Fibroblast of upper back skin (primary cell): ENCODE measurements around the gene MMP11.

ENCODE experiments used
- DNase-seq: peaks from one replicate; pipeline ENCODE4 v3.0.0-alpha.2; 2013

MMP11 gene

GRCh38 chr22:23762842-23763578, 9.6 kb upstream of the MMP11 start, which contains the start of gene C22orf15:
C22orf15 (plus strand) TSS chr22:23762990; CDS start chr22:23763307, 317 bp downstream.
- peak; percentile 68 for DNase-seq

DNA sequence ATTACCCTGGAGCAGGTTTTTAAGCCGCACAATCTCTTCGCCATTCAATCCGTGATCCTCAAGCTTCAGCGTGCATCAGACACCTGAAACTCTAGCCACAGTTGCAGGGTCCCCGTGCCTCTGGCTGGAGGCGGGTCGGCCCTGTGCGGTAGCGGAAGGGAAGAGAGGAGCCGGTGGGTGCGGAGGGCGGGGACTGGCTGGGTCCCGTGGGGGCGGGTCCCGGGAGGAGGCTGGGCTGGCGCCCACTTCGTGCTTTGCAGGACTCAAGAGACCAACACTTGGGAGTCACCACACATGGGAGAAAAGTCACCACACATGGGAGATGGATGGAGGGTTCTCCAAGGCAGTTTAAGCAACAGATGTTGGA, 9.1 kb upstream of the MMP11 start:
- no peak for DNase-seq

DNA sequence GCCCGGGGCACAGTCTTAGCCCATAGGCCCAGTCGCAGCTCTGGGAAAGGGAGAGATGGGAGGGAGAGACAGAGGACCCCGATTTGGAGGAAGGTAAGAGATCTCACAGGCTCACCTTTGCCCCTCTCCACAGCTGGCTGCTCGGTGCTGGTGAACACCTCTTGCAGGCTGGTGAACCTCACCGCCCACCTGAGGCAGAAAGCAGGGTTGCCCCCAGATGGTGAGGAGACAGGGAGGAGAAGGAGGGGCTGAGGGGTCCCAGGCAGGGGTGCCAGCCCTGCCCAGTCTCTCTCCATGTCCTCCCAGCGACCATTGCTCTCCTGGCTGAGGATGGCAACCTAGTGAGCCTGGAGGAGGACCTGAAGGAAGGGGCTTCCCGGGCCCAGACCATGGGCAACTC, 8.7 kb upstream of the MMP11 start:
- no peak for DNase-seq

DNA sequence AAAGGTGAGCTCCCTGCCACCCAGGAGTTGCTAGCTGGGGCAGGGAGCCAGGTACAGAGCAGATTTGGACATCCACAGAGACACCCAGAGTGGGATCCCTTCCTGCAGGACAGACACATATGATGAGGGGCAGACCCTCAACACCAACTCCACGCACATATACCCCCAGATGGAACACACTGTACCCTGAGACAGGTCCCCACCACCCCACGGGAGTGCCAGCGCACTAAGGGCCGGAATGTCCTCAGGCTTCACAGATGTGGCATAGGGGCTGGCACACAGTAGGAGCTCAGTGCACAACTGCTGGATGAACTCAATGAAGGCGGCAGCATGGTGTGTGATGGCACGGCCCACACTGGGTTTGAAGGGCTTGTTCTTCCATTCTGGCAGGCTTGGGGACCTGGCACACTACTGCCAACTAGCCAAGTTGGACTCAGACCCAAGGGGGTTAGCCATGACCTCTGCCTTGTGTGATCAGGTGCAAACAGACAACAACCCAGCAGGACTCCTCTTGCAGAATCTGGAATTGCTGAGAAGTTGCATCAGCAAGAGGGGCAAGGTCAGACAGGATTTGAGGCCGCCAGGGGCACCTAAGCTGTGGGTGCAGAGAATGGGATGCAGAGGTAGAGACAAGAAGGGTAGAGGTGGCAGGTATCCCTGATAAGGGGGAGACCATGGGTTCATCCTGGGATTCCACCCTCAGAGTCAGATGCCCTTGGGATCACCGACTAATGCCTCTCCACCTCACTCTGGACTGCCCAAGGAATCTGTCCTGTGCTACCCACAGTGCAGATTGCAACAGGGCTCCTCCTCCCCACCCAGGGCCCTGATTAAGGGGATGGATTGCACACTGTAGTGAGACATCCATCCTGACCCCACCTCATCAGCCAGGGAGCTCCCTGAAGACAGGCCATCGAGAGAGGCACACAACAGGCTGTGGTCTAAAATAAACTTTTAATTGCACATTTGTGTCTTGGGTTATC, 7.5 kb upstream of the MMP11 start:
- no peak for DNase-seq

- no peak for DNase-seq
Observed at GRCh38 chr22:23767303-23767672, 5.4 kb upstream of the MMP11 start.

GRCh38 chr22:23767673-23768548, 4.7 kb upstream of the MMP11 start, which contains the start of gene CHCHD10:
CHCHD10 (minus strand) TSS chr22:23767972; CDS start chr22:23767874, 98 bp downstream.
- DNase-seq = peak; percentile 69

DNA sequence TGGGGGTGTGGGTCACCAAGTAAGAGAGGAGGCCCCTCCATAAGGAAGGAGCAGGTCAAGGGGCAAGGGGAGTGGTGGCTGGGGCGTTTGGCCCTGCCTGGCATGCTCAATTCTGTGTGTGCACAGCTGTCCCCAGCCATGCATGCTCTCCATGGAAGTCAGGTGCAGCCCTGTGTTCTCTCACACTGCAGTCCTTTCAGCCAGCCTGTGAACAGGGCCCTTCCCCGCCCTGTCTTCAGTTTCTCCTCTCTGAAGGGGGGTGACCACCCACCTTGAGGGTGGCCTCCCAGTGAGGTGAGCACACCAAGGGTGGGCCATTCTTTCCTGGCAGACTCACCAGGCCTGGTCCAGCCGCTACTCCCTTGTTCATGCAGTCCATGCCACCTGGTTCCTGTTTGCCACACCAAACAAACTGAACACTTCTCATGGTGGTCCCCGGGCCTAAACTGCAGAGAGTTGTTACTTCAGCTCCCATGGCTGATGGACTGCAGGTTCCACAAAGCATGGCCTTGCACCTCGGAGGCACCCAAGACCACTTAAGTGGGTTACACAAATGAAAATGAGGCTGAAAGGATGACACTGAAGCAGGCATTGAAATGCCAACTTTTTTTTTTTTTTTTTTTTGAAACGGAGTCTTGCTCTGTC, 3.2 kb upstream of the MMP11 start:
- no peak for DNase-seq

GRCh38 chr22:23772315-23772648, 367 bp upstream of the MMP11 start:
- no peak for DNase-seq

- no peak for DNase-seq
Observed at GRCh38 chr22:23773483-23774113, 949 bp downstream of the MMP11 start.

- DNase-seq = no peak
Observed at GRCh38 chr22:23774114-23774921, 1.7 kb downstream of the MMP11 start.

GRCh38 chr22:23774922-23775436, 2.3 kb downstream of the MMP11 start:
- peak; percentile 56 for DNase-seq

GRCh38 chr22:23775779-23776375, 3.2 kb downstream of the MMP11 start:
- no peak for DNase-seq

DNA sequence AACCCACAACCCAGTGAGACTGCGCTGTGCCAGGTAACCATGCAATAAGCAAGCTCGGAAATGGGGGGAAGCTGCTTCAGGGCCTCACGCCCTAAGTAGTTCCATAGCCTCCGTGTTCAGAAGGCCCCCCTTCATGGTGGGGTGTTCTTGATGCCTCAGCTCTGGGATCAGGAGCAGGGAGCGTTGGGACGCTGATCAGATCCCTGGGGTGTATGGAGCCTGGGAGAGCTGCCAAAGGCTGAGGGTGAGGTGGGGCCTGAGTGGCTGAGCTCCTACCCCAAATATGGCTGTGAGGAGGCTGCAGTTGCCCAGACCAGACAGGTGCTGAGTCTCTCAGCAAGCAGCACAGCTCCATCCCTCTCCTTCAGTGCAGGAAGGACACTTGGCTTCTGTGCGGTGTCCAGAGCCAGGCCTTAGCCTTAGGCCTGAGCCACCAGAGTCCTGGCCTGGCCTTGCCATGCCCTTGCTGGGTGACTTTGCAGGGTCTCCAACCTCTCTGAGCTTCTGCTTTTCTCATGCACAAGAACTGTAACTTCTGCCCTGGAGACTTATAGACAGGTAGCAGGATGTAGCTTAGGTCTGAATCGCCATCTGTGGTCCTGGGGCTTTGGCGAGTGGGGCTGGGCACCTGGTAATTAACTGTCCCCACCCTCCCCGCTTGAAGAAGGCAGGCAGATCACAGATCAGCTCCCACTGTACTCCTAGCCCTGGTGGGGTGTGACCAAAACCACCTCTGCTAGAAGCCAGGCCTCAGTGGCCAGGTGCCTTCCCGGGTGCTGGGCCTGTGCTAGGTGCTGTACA, 5.3 kb downstream of the MMP11 start:
- DNase-seq = no peak

GRCh38 chr22:23778577-23778900, 5.9 kb downstream of the MMP11 start:
- no peak for DNase-seq

DNA sequence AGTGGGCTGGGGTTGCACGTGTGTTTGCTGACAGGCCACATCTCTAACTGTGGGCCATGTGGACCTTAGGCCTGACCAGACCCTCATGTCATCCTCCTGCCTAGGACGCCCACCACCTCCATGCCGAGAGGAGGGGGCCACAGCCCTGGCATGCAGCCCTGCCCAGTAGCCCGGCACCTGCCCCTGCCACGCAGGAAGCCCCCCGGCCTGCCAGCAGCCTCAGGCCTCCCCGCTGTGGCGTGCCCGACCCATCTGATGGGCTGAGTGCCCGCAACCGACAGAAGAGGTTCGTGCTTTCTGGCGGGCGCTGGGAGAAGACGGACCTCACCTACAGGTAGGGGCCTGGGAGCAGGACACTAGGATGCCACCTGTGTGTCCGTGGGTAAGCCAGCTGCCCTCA, 6.4 kb downstream of the MMP11 start:
- no peak for DNase-seq

DNA sequence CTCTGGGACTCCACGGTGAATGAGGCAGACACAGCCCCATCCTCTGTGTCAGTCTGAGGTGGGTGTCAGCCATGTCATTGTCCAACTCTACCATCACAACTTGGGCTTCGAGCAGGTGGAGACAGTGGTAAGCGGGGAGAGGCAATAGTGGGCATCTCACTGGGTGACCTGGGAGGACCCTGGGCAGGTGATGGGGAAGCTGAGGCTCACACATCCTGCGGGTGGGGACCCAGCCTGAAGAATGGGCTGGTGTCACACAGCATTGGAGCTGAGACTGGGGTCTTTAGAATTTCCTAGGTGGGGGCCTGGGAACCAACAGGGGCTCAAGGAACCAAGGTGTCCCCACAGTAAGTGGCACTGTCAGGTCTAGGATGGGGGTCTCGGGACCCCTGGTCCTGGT, 7.1 kb downstream of the MMP11 start:
- no peak for DNase-seq

DNA sequence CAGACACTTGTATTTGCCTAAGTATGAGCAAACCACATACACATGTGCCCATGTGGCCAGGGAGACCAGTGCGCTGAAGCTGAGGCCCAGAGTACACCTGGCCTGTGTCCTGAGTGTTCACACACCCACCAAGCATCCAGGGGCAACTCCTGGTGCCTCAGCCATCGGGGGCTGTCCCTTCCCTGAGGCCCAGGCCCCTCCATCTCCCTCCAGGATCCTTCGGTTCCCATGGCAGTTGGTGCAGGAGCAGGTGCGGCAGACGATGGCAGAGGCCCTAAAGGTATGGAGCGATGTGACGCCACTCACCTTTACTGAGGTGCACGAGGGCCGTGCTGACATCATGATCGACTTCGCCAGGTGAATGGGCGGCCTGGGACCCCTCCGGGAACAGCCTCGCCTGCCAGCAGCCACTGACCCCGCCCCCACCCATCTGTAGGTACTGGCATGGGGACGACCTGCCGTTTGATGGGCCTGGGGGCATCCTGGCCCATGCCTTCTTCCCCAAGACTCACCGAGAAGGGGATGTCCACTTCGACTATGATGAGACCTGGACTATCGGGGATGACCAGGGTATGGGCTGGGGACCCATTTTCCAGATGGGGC, 7.6 kb downstream of the MMP11 start:
- DNase-seq = no peak

DNA sequence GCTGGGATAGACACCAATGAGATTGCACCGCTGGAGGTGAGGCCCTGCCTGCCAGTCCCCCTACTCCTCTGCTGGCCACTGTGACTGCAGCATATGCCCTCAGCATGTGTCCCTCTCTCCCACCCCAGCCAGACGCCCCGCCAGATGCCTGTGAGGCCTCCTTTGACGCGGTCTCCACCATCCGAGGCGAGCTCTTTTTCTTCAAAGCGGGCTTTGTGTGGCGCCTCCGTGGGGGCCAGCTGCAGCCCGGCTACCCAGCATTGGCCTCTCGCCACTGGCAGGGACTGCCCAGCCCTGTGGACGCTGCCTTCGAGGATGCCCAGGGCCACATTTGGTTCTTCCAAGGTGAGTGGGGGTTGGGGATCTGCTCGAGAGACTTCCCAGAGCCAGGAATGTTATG, 8.4 kb downstream of the MMP11 start:
- DNase-seq = no peak

GRCh38 chr22:23781511-23782183, 9.0 kb downstream of the MMP11 start:
- peak; percentile 61 for DNase-seq
